Measurements from ENCODE around the gene TET3.

GRCh38 chr2:73964223-73964622, 20.5 kb upstream of the TET3 start:
- TF ChIP-seq CTCF (conservative IDR thresholded peaks at IDR 0.05) (no peak), EZH2 (IDR thresholded peaks at IDR 0.05; ENCODE audit: low read depth) (no peak)
